IPS DF 19.7 (cell line): Measurements from ENCODE around the gene TTYH3.
A peak's percentile ranks its signal among the peaks of the same experiment; 100 is the strongest.
"Not testable (repeated sequence)": the region's sequence is repeated elsewhere in the genome, so short reads cannot be mapped to it uniquely, and the experiment has no call there.

Source experiments
- DNase-seq: peaks from one replicate; pipeline ENCODE4 v3.0.0-alpha.2; 2013; ENCODE audit warnings: low read depth, low spot score

TTYH3 gene

DNA sequence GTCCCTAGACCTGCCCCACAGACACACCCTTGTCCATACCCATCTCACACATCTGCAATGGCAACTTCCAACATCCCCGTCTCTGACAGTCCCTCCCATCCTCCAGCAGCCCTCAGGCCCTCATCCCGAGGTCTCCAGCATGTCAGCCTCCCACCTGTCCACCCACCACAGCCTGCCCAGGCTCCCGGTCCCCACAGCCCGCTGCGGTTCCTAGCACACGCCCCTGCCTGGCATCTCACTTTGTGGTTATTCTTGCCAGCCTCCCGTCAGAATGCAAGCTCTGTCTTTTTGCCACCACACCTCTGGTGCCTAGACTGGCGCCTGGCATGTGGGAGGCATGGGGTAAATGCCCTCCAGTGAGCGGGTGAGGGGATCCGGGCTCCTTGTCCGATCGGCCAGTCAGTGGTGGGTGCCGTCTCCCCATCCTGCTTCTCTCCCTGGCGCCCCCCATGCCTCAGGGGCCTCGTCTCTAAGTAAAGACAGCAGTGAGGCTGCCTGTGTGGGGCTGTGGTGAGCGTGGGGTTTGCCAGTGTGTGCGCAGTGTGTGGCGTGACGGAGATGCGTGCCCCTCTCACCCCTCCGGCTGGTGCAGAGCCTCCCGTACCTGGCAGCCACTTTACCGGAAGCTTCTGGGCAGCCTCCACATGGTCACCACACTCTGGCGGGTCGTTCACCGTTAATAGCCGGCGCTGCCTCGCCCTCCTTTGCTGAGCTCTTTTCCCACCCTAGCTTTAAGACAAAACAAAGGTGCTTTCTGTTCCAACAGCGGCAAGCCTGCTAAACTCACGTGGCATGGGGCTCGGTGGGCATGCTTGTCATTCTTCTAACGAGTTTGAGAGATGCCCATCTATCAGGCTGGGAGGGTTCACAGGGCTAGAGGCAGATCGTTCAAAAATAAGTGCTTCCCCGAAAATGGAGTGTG lies 28.5 kb upstream of the TTYH3 start:
- no peak for DNase-seq

- no peak for DNase-seq
Observed at GRCh38 chr7:2604608-2605174, 27.1 kb upstream of the TTYH3 start.

DNA sequence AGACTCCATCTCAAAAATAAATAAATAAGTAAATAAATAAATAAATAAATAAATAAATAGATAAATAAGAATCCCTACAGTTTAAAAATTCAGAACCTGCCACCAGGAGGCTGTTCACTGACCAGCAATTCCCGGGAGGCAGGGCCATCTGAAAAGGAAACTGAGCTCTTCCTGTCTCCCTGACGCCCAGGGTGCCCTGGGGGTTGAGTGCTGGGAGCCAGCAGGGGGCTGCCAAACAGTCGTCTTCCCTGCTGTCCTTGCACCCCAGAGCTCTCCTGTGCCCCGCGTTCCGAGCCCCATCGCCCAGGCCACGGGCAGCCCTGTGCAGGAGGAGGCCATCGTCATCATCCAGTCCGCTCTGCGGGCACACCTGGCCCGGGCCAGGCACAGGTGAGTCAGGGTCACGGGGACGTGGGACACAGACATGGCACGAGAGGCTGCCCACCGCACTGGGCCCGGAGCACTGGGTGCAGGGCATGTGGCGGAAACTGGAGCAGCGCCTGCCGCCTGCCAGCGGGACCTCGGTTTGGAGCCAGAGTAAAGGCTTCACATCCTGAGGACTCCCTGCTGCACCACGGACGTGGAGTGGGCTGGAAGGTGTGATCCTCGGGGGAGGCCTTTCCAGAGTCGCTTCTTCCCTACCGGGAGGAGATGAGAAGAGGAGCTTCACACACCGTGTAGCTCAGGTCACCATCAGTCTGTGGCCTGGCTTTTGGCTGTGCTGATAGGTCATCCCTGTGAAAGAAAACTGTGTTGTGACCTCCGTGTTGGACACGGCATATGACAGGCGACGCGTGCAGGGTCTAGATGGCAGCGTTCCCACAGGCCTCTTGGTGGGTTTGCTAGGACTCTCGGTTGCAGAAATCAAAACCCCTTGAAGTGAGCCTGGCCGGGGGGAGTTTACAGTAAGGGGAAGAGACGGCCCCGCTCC lies 25.9 kb upstream of the TTYH3 start:
- DNase-seq = no peak

GRCh38 chr7:2606539-2606936 lies 25.2 kb upstream of the TTYH3 start:
- DNase-seq = no peak

- no peak for DNase-seq
Observed at GRCh38 chr7:2607122-2607922, 24.5 kb upstream of the TTYH3 start.

DNA sequence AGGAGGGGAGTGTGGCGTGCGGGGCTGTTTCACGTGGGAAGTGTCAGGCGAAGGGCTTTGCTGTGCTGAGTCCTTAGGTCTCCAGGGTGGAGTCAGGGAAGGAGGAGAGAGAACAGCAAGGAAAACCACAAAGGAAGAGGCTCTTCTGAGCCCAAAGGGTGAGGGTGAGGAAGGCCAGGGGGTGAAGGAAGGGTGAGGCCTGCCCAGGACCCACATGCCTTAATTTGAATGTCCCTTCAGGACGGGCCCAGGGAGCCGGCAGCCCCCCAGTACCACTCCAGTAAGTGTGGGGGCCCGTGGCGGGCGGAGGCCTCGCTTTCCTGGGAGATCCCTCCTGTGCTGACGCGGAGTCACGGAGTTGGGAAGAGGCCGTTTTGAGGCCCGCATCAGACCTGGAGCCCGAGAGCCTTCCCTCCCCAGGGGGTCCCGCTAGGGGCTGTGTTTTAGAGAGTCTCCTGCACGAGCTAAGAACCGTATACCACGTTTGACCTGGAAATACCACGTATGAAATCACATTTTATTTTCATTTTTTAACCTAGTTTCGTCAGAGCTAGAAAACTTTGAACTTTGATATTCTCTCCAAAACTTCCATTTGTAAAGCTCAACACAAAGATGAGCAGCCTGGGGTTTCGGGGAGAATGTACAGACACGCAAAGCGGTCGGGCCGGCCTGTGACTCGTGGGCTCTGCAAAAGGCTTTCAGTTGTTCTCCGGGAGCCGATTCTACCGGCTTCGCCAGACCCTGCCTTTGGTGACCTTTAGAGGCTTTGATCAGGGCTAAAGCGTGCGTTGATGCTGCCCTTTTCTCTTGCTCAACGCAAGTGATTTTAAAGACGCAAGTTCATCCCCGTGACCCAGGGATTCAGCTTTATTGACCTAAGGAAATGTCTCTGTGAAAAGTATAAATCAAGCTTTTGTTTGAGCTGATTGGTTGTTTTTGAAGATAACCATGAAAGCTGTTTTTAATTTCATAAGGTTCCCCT lies 23.6 kb upstream of the TTYH3 start:
- DNase-seq = no peak

- DNase-seq = peak; percentile 67
Observed at GRCh38 chr7:2608921-2609411, 22.8 kb upstream of the TTYH3 start.

DNA sequence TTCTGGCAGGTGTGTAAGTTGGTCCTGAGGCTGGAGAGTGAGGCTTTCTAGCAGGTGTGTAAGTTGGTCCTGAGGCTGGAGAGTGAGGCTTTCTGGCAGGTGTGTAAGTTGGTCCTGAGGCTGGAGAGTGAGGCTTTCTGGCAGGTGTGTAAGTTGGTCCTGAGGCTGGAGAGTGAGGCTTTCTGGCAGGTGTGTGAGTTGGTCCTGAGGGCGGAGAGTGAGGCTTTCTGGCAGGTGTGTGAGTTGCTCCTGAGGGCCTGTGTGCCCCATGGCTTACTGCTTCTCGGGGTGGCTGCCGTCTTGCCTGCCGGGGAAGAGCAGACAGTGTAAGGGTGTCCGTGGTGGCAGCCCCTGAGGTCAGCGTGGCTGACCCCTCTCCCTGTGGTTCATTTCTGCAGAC lies 22.1 kb upstream of the TTYH3 start:
- not testable (repeated sequence) for DNase-seq

DNA sequence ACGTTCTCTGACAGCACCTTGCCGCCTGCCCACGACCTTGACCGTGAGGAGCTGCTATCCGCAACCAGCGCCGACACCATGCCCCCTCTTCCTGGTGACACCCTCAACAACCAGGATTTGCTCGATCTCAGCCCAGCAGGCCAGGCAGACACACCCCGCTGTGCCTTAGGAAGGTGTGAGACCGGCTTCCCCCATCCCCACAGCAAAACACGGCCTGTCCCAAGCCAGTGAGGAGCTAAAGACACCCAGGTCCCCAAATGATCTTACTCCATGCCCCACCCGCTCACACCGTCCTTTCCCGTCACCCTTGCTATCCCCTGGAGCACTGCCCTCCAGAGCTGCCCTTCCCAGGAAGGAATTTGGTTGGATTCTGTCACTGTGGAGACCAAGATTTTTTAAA lies 21.3 kb upstream of the TTYH3 start:
- no peak for DNase-seq

DNA sequence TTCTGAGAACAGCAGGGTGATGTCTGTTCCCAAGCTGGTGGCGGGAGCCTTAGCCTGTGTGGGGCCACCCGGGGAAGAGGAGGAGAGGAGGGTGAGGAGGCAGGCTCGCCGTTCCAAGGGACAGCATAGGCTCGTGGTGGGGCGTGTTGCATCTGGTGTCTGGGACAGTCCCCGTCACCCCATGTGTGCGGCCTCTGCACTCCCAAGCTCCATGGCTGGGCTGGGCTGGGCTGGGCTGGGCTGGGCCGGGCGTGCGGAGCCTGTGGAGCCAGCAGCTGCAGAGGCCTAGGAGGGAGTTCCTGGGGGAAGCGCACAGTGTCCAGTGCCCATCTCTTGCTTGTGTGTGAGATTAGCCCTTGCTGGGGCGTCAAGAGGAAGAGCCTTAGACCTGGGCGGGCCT lies 20.9 kb upstream of the TTYH3 start:
- no peak for DNase-seq

DNA sequence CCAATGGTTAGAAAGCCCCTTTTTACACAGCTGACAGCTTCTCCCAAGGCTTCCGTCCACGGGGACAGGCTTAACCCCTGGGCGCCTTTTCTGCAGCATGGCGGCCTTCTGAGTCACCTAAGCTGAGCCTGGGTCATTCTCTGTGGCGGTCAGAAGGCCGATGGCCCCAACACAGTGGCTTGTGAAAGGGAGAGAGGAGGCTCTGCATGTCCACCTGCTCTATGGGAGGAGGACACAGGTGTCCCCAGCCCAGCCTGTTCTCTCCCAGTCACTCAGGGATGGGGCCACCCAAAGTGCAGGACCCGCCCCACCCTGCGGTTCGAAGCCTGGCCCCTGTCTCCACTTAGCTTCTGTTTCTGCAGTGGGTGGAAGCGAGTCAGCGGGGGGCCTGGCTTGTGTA lies 20.4 kb upstream of the TTYH3 start:
- no peak for DNase-seq

- DNase-seq = no peak
Observed at GRCh38 chr7:2611922-2612321, 19.9 kb upstream of the TTYH3 start.

DNA sequence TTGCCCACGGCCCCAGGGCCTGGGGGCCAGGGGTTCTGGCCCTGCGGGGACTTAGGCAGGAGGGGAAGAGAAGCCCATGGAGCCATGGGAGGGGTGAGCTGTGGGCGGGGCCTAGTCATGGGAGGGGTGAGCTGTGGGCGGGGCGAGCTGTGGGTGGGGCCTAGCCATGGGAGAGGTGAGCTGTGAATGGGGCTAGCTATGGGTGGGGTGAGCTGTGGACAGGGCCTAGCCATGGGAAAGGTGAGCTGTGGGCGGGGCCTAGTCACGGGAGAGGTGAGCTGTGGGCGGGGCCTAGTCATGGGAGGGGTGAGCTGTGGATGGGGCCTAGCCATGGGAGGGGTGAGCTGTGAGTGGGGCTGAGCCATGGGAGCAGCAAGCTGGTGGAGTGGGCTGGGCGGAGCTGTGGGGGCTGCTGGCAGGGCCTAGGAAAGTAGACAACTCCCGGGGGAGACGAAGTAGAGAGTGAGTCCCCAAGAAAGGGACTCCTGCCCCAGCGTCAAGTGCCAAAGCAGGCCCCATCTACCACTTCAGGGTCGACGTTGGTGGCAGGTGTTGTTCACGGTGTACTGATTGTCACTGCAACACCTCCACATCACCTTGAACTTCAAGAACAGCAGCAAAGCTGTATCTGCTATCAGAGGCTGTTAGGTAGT lies 19.2 kb upstream of the TTYH3 start:
- DNase-seq = no peak

- DNase-seq = no peak
Observed at GRCh38 chr7:2613098-2613930, 18.5 kb upstream of the TTYH3 start.

DNA sequence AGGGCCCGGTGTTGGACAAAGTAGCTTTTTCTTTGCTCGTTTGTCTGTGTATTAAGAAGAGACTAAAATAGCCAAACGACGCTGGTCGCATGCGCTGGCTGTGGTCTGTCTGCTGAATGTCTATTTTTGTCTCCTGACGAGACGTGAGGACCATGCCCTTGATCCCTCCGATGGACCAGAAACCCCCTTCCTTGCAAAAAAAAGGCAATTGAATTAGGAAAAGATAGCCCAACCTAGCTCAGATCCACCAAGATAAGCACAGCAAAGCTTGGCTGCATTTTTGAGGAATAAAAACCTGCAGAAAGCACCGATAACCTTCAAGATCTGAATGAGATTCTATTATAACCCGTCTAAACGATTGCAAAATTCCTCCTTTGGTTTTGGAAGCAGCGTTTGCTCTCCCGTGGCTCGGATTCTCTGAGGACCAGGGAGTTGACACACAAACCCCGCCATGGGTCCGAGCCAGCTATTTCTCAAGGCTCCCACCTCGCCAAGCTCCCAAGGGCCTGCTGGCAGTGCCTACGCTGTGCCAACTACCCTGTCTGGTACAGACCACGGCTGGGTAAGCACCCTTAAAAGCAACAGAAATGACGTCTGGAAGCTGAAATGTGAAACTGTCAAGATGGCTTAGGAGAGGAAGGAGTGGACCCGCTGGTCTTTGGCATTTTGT lies 17.7 kb upstream of the TTYH3 start:
- DNase-seq = no peak

DNA sequence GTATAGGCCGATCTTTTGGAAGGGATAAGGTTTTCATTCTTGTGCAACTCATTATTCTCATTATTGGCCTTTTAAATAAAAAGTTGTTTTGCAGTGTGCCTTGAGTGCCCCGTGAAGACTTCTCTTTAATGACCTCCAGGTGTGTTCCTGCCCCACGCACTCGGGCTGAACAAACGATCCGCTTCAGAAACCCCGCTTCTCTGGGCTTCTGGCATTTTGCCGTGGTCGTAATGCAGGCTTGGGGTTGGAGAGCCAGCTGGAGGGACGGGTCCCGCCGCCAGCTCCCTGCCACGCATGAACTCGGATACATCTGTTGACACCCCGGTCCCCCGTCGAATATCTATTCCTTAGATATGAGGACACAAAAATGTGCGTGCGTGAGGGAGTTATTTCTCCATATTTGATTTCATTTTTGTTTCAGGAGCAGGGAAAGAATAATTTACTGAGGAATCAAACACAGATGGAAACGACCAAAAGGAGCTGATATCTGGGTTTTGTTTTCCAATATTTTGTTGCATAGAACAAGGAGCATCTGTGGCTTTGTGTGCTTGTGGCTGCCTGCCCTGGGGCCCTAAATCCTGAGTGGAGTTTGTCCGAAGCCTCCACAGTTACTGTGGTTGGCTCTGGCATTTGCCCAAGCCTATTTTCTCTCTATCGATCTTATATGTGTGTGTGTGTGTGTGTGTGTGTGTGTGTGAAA lies 17.0 kb upstream of the TTYH3 start:
- no peak for DNase-seq
